Calu3 (cell line): ENCODE results near the gene PNLDC1. TPM values are rescaled to one million over a fixed set of nuclear protein-coding genes. Genes with fewer than 3 reads are reported as not detected.
A peak's percentile ranks its signal among the peaks of the same experiment; 100 is the strongest.

Experiments used
- BruUV-seq: library from RNA; stranded (reverse); fragments of 400-500 nt; replicated peaks from 2 replicates; lab custom pipeline; 2021; lab: Mats Ljungman, UMichigan
- CTCF ChIA-PET: fragments of 300-600 bp; sonication (Branson Sonifier 250); formaldehyde crosslinking; loops from one replicate; lab custom pipeline; 2022; ENCODE audit warnings: antibody characterized with exemption; lab: Charles Lee
- DNase-seq: peaks from one replicate; pipeline ENCODE4 v3.0.0; 2022
- H3K27ac Mint-ChIP-seq: one replicate; pipeline ENCODE4 v1.8.0; 2022; ENCODE audit warnings: mixed read lengths; ENCODE audit not compliant: unreplicated experiment
- H3K27me3 Mint-ChIP-seq: one replicate; pipeline ENCODE4 v1.8.0; 2022; ENCODE audit warnings: mixed read lengths; ENCODE audit not compliant: unreplicated experiment
- H3K36me3 Mint-ChIP-seq: one replicate; pipeline ENCODE4 v1.8.0; 2022; ENCODE audit warnings: mild to moderate bottlenecking, moderate library complexity, mixed read lengths; ENCODE audit not compliant: insufficient read depth, unreplicated experiment
- H3K4me1 Mint-ChIP-seq: one replicate; pipeline ENCODE4 v1.8.0; 2022; ENCODE audit warnings: mild to moderate bottlenecking, low read depth, mixed read lengths; ENCODE audit not compliant: unreplicated experiment
- H3K4me3 Mint-ChIP-seq: one replicate; pipeline ENCODE4 v1.8.0; 2022; ENCODE audit warnings: mild to moderate bottlenecking, low read depth, moderate library complexity, mixed read lengths; ENCODE audit not compliant: unreplicated experiment
- H3K9me3 Mint-ChIP-seq: one replicate; pipeline ENCODE4 v1.8.0; 2022; ENCODE audit warnings: low read depth, mixed read lengths; ENCODE audit not compliant: unreplicated experiment
- intact Hi-C: fragments of 100-400 bp; cut with micrococcal nuclease; formaldehyde crosslinking; loops from one replicate; pipeline ENCODE4 v1.10.0; 2022; ENCODE audit not compliant: unreplicated experiment
- total RNA-seq: library from RNA; stranded (reverse); gene quantifications from 2 replicates; pipeline ENCODE4 v1.2.3, GENCODE V29; 2022
- TF ChIP-seq, protein P1 (sequence below): fragments of 200-600 bp; IDR thresholded peaks from one replicate; pipeline ENCODE4 v1.8.0; 2022; ENCODE audit warnings: antibody characterized with exemption; ENCODE audit not compliant: unreplicated experiment

The PNLDC1 gene
- total RNA-seq, 1 experiment from 2014 or later, result 0.52 TPM

GRCh38 chr6:159754959-159755914 is 44.8 kb upstream of the PNLDC1 start:
- Mint-ChIP-seq H3K4me3 (no peak overlapping the region), H3K27ac (no peak overlapping the region), H3K27me3 (no peaks in the 10 kb centered on the region), H3K9me3 (no peaks in the 10 kb centered on the region), H3K36me3 (peaks cover 65% of the 10 kb centered on the region), H3K4me1 (peaks cover 17% of the 10 kb centered on the region)
- BruUV-seq, result TSS peak; percentile 29
- no peak for DNase-seq
- intact Hi-C loops, result no loop called here
- CTCF ChIA-PET, result no interaction called here
- TF ChIP-seq, protein P1, sequence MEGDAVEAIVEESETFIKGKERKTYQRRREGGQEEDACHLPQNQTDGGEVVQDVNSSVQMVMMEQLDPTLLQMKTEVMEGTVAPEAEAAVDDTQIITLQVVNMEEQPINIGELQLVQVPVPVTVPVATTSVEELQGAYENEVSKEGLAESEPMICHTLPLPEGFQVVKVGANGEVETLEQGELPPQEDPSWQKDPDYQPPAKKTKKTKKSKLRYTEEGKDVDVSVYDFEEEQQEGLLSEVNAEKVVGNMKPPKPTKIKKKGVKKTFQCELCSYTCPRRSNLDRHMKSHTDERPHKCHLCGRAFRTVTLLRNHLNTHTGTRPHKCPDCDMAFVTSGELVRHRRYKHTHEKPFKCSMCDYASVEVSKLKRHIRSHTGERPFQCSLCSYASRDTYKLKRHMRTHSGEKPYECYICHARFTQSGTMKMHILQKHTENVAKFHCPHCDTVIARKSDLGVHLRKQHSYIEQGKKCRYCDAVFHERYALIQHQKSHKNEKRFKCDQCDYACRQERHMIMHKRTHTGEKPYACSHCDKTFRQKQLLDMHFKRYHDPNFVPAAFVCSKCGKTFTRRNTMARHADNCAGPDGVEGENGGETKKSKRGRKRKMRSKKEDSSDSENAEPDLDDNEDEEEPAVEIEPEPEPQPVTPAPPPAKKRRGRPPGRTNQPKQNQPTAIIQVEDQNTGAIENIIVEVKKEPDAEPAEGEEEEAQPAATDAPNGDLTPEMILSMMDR, result no peak

- peaks cover 77% of the 10 kb centered on the region for H3K36me3 Mint-ChIP-seq
- intact Hi-C loops, result no loop called here
- H3K27me3 Mint-ChIP-seq, result no peaks in the 10 kb centered on the region
- no peak for DNase-seq
- no peaks in the 10 kb centered on the region for H3K9me3 Mint-ChIP-seq
- peaks cover 28% of the 10 kb centered on the region for H3K4me1 Mint-ChIP-seq
- no peak overlapping the region for H3K4me3 Mint-ChIP-seq
- CTCF ChIA-PET, result interaction anchor here (0.7 kb wide), 1 partner anchor 30 kb away, joined by 3 read pairs; no protein-coding TSS in a partner anchor
- no TSS peak for BruUV-seq
- H3K27ac Mint-ChIP-seq, result no peak overlapping the region
- TF ChIP-seq, protein P1, result no peak
Observed at GRCh38 chr6:159756508-159756907, 43.6 kb upstream of the PNLDC1 start.

- intact Hi-C loops, result no loop called here
- DNase-seq, result no peak
- CTCF ChIA-PET, result interaction anchor here (1.5 kb wide), 1 partner anchor 32 kb away, joined by 3 read pairs; no protein-coding TSS in a partner anchor
- H3K27me3 Mint-ChIP-seq, result no peaks in the 10 kb centered on the region
- H3K27ac Mint-ChIP-seq, result peak overlapping the region; percentile 6
- H3K9me3 Mint-ChIP-seq, result no peaks in the 10 kb centered on the region
- no peak overlapping the region for H3K4me3 Mint-ChIP-seq
- H3K36me3 Mint-ChIP-seq, result peaks cover 87% of the 10 kb centered on the region
- TF ChIP-seq, protein P1, result no peak
- BruUV-seq, result no TSS peak
- H3K4me1 Mint-ChIP-seq, result peaks cover 35% of the 10 kb centered on the region
Observed at GRCh38 chr6:159758031-159759001, 41.8 kb upstream of the PNLDC1 start.

GRCh38 chr6:159759645-159760044 is 40.4 kb upstream of the PNLDC1 start:
- H3K27ac Mint-ChIP-seq, result peak overlapping the region; percentile 75
- H3K27me3 Mint-ChIP-seq, result no peaks in the 10 kb centered on the region
- peak overlapping the region; percentile 99 for H3K4me3 Mint-ChIP-seq
- TF ChIP-seq, protein P1, result no peak
- H3K4me1 Mint-ChIP-seq, result peaks cover 36% of the 10 kb centered on the region
- peaks cover 84% of the 10 kb centered on the region for H3K36me3 Mint-ChIP-seq
- no peaks in the 10 kb centered on the region for H3K9me3 Mint-ChIP-seq
- intact Hi-C loops, result no loop called here
- no TSS peak for BruUV-seq
- no peak for DNase-seq
- CTCF ChIA-PET, result interaction anchor here (0.7 to 1.5 kb wide), 2 partner anchors 33 to 768 kb away, joined by 3 read pairs; no protein-coding TSS in a partner anchor
